PC-3 (cell line): Measurements from ENCODE around the gene AP1M2. TPM values are rescaled to one million over a fixed set of nuclear protein-coding genes. Genes with fewer than 3 reads are reported as not detected.

Experiments
- ATAC-seq: fragments of 200-7000 bp; cut with Tn5 transposase; 2 replicates; pipeline ENCODE4 v1.9.1; 2020; ENCODE audit warnings: mild to moderate bottlenecking, moderate library complexity
- BruUV-seq: library from RNA; stranded (reverse); fragments of 400-500 nt; replicated peaks from 2 replicates; lab custom pipeline; 2021; lab: Mats Ljungman, UMichigan
- CTCF ChIA-PET: fragments of 300-600 bp; sonication (Branson Sonifier 250); formaldehyde crosslinking; loops from one replicate; lab custom pipeline; 2022; ENCODE audit warnings: antibody characterized with exemption; lab: Charles Lee
- POLR2A ChIA-PET: fragments of 300-600 bp; sonication (Branson Sonifier 250); formaldehyde crosslinking; loops from one replicate; lab custom pipeline; 2022; ENCODE audit warnings: antibody characterized with exemption; ENCODE audit not compliant: unreplicated experiment; lab: Charles Lee
- DNase-seq: peaks from one replicate; pipeline ENCODE4 v3.0.0-alpha.2; 2015
- H2AFZ ChIP-seq: fragments of 300-600 bp; sonication (generic); 2 replicates; pipeline ENCODE4 v1.6.0; 2016; ENCODE audit warnings: antibody characterized with exemption, low read length
- H3F3A ChIP-seq: fragments of 300-600 bp; sonication (generic); one replicate; pipeline ENCODE4 v1.6.0; 2017; ENCODE audit warnings: antibody characterized with exemption, low read length, control low read depth, mild to moderate bottlenecking; ENCODE audit not compliant: unreplicated experiment
- H3K27ac ChIP-seq: fragments of 300-600 bp; sonication (generic); 2 replicates; pipeline ENCODE4 v1.5.1; 2016; ENCODE audit warnings: mild to moderate bottlenecking, low read length
- H3K27me3 ChIP-seq: fragments of 300-600 bp; sonication (generic); 2 replicates; pipeline ENCODE4 v1.6.1; 2016; ENCODE audit warnings: low read length, mixed read lengths
- H3K36me3 ChIP-seq: fragments of 300-600 bp; sonication (generic); 2 replicates; pipeline ENCODE4 v1.6.1; 2016; ENCODE audit warnings: low read depth, mixed run types, low read length, mixed read lengths
- H3K4me1 ChIP-seq: fragments of 300-600 bp; sonication (generic); 2 replicates; pipeline ENCODE4 v1.5.1; 2016; ENCODE audit warnings: low read length; ENCODE audit not compliant: insufficient read depth
- H3K4me2 ChIP-seq: fragments of 300-600 bp; sonication (generic); 2 replicates; pipeline ENCODE4 v1.6.0; 2016; ENCODE audit warnings: low read length
- H3K4me3 ChIP-seq: fragments of 300-600 bp; sonication (generic); 2 replicates; pipeline ENCODE4 v1.5.1; 2016; ENCODE audit warnings: mild to moderate bottlenecking, low read length, mixed read lengths
- H3K79me2 ChIP-seq: fragments of 300-600 bp; sonication (generic); 2 replicates; pipeline ENCODE4 v1.6.1; 2017; ENCODE audit warnings: low read length, mixed read lengths
- H3K9ac ChIP-seq: fragments of 300-600 bp; sonication (generic); 2 replicates; pipeline ENCODE4 v1.6.0; 2016; ENCODE audit warnings: mild to moderate bottlenecking, low read length
- H3K9me2 ChIP-seq: fragments of 300-600 bp; sonication (generic); replicated peaks from 2 replicates; pipeline ENCODE4 v1.6.1; 2016; ENCODE audit warnings: mixed run types, low read length, mixed read lengths
- H3K9me3 ChIP-seq: fragments of 300-600 bp; sonication (generic); 2 replicates; pipeline ENCODE4 v1.6.1; 2016; ENCODE audit warnings: low read length, mixed read lengths
- H4K20me1 ChIP-seq: fragments of 300-600 bp; sonication (generic); 2 replicates; pipeline ENCODE4 v1.6.1; 2016; ENCODE audit warnings: low read length, mixed read lengths
- EZH2 ChIP-seq: fragments of 300-600 bp; sonication (generic); IDR thresholded peaks from one replicate; pipeline ENCODE4 v1.6.1; 2017; ENCODE audit warnings: antibody characterized with exemption, mild to moderate bottlenecking, low read length; ENCODE audit not compliant: unreplicated experiment
- EZH2phosphoT487 ChIP-seq: fragments of 300-600 bp; sonication (generic); IDR thresholded peaks from 2 replicates; pipeline ENCODE4 v1.6.1; 2018; ENCODE audit warnings: mild to moderate bottlenecking, antibody characterized with exemption, low read length, borderline replicate concordance
- intact Hi-C: fragments of 100-400 bp; cut with micrococcal nuclease; formaldehyde crosslinking; loops from 2 replicates; pipeline ENCODE4 v1.9.0; 2023
- total RNA-seq: library from RNA; depleted of rRNA; stranded (reverse); fragments of >200 nt; gene quantifications from 2 replicates; pipeline ENCODE4 v1.2.3, GENCODE V29; 2014
- TF ChIP-seq, protein P1 (sequence below): fragments of 300-600 bp; sonication (generic); conservative IDR thresholded peaks from 2 replicates; pipeline ENCODE4 v1.5.1; 2017; ENCODE audit warnings: antibody characterized with exemption, low read depth, mild to moderate bottlenecking, low read length

The AP1M2 gene
- total RNA-seq, 1 experiment from 2014 or later = 50.0 TPM

DNA sequence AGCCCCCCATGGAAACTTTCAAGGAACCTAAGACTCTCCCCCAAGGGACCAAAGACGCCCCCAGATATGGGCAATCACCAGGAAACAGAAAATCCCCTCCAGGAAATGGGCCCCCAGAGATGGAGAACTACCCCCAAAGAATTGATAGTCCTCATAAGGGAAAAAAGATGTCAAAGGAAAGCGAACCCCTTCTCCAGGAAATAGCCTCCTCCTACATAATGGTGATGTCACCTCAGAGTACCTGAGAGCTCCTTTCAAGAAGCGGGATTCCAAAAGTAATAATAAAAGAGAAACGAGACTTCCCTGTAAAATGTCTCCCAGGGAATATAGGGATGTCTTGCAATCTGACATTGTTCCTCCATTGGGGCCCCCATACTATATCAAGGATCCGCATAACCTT, 19.5 kb downstream of the AP1M2 start:
- POLR2A ChIA-PET = interaction anchor here (0.6 kb wide), 2 partner anchors 13 to 89 kb away, joined by 3 to 4 read pairs; no protein-coding TSS in a partner anchor
- DNase-seq = no peak
- H3K4me1 ChIP-seq = peaks cover 32% of the 10 kb centered on the region
- BruUV-seq = no TSS peak
- CTCF ChIA-PET = interaction anchor here (0.6 kb wide), 1 partner anchor 23 kb away, joined by 3 read pairs; no protein-coding TSS in a partner anchor
- H2AFZ ChIP-seq = peak overlapping the region; percentile 63; the same call in 1 of the 2 replicates
- TF ChIP-seq EZH2 = no peak
- no peak for TF ChIP-seq EZH2phosphoT487
- no peaks in the 10 kb centered on the region for H3K9me3 ChIP-seq
- H3K36me3 ChIP-seq = no peaks in the 10 kb centered on the region
- peaks cover 29% of the 10 kb centered on the region for H3K79me2 ChIP-seq
- H3K27ac ChIP-seq = no peak overlapping the region
- no peaks in the 10 kb centered on the region for H3K9me2 ChIP-seq
- H4K20me1 ChIP-seq = no peaks in the 10 kb centered on the region
- H3K27me3 ChIP-seq = no peaks in the 10 kb centered on the region
- intact Hi-C loops = loop anchor here (1.0 kb wide), 1 partner anchor 26 kb away; no protein-coding TSS in a partner anchor
- ATAC-seq = no peak
- no peaks in the 10 kb centered on the region for H3F3A ChIP-seq
- peak overlapping the region; percentile 72 for H3K4me3 ChIP-seq
- H3K9ac ChIP-seq = peak overlapping the region; percentile 27; the same call in 1 of the 2 replicates
- peak overlapping the region; percentile 87 for H3K4me2 ChIP-seq

DNA sequence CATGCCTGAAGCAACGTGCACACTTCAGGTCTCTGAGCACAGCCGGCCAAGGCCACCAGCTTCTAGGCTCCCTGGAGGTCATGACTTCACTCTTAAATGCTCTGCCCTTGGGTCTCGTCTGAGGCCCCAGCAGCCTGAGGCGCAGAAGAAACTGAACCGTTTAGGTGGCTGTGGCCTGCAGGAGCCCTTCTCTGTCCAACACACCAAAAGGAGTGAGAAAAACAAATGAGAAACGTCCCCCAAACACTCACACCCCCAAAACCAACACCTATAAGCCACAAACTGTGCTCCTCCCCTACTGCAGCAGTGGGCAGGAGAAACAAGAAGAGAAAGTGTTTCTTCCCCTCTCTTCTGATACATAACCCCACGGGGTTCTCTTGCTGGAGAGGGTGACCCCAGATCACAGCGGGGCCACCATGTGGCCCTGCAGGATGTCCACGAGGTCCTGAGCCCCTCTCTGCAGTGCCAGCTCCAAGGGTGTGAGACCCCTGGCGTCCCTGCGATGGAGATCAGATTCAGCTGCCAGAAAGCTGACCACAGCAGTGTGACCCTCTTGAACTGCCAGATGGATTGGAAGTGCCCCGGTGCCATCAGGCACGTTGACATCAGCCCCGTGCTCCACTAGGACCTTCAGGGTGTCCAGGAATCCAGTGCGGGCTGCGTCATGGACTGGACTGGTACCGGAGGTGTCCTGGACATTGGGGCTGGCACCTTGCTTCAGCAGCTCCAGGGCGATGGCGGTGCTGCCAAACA, 20.3 kb downstream of the AP1M2 start:
- intact Hi-C loops = no loop called here
- Histone ChIP-seq H3K36me3 (0 out of 2 replicates have a peak, but pooled peaks cover under 1% of the 10 kb centered on the region), H3K9me3 (no peaks in the 10 kb centered on the region), H3K9ac (no peak overlapping the region), H3K27me3 (no peaks in the 10 kb centered on the region), H3F3A (no peaks in the 10 kb centered on the region), H3K9me2 (no peaks in the 10 kb centered on the region), H3K79me2 (peaks cover 29% of the 10 kb centered on the region), H3K4me2 (peak overlapping the region; percentile 96), H2AFZ (no peak overlapping the region), H4K20me1 (no peaks in the 10 kb centered on the region), H3K4me3 (peak overlapping the region; percentile 79; the same call in 1 of the 2 replicates), H3K27ac (no peak overlapping the region), H3K4me1 (peaks cover 32% of the 10 kb centered on the region)
- DNase-seq (no peak), ATAC-seq (no peak)
- BruUV-seq = no TSS peak
- ChIA-PET CTCF (no interaction called here), POLR2A (interaction anchor here (0.6 kb wide), 3 partner anchors 12 to 284 kb away, joined by 3 to 4 read pairs (median 3); no protein-coding TSS in a partner anchor)
- TF ChIP-seq EZH2phosphoT487 = no peak
- TF ChIP-seq, protein P1, sequence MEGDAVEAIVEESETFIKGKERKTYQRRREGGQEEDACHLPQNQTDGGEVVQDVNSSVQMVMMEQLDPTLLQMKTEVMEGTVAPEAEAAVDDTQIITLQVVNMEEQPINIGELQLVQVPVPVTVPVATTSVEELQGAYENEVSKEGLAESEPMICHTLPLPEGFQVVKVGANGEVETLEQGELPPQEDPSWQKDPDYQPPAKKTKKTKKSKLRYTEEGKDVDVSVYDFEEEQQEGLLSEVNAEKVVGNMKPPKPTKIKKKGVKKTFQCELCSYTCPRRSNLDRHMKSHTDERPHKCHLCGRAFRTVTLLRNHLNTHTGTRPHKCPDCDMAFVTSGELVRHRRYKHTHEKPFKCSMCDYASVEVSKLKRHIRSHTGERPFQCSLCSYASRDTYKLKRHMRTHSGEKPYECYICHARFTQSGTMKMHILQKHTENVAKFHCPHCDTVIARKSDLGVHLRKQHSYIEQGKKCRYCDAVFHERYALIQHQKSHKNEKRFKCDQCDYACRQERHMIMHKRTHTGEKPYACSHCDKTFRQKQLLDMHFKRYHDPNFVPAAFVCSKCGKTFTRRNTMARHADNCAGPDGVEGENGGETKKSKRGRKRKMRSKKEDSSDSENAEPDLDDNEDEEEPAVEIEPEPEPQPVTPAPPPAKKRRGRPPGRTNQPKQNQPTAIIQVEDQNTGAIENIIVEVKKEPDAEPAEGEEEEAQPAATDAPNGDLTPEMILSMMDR = no peak
- TF ChIP-seq EZH2 = no peak

DNA sequence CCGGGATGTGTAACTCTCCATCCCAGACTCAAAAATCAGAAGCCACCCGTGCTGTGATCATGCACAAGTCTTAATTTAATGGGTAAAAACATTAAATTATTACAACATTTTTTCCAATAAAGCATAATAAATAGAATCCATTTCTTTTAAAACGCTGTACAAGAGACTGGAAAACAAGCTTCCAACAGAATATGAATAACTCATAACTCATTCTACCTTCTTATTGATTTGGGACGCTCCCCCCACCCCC, 20.8 kb downstream of the AP1M2 start:
- no TSS peak for BruUV-seq
- intact Hi-C loops = no loop called here
- CTCF ChIA-PET = interaction anchor here (0.6 kb wide), 1 partner anchor 60 kb away, joined by 4 read pairs; no protein-coding TSS in a partner anchor
- Histone ChIP-seq H3K4me3 (peak overlapping the region; percentile 79), H3K4me1 (peaks cover 32% of the 10 kb centered on the region), H3K27ac (0 out of 2 replicates have a peak overlapping the region, but pooled peaks have one; percentile 24), H2AFZ (peak overlapping the region; percentile 70), H3K79me2 (peaks cover 29% of the 10 kb centered on the region), H3K9me2 (no peaks in the 10 kb centered on the region), H3K27me3 (no peaks in the 10 kb centered on the region), H3K36me3 (0 out of 2 replicates have a peak, but pooled peaks cover 3% of the 10 kb centered on the region), H4K20me1 (no peaks in the 10 kb centered on the region), H3K4me2 (peak overlapping the region; percentile 96), H3F3A (no peaks in the 10 kb centered on the region), H3K9me3 (no peaks in the 10 kb centered on the region), H3K9ac (peak overlapping the region; percentile 44; the same call in 1 of the 2 replicates)
- POLR2A ChIA-PET = interaction anchor here (0.6 kb wide), 1 partner anchor 284 kb away, joined by 3 read pairs; no protein-coding TSS in a partner anchor
- TF ChIP-seq, protein P1 = no peak
- TF ChIP-seq EZH2phosphoT487 = no peak
- no peak for TF ChIP-seq EZH2
- DNase-seq (no peak), ATAC-seq (no peak)
